GM19099 (cell line): ENCODE data around the gene EP400.

Source experiments
- POLR2A ChIP-seq: IDR thresholded peaks from 3 replicates; pipeline ENCODE4 v1.6.1; 2011; ENCODE audit warnings: low read depth; ENCODE audit not compliant: insufficient read length; ENCODE audit errors: extremely low read depth

EP400 gene

DNA sequence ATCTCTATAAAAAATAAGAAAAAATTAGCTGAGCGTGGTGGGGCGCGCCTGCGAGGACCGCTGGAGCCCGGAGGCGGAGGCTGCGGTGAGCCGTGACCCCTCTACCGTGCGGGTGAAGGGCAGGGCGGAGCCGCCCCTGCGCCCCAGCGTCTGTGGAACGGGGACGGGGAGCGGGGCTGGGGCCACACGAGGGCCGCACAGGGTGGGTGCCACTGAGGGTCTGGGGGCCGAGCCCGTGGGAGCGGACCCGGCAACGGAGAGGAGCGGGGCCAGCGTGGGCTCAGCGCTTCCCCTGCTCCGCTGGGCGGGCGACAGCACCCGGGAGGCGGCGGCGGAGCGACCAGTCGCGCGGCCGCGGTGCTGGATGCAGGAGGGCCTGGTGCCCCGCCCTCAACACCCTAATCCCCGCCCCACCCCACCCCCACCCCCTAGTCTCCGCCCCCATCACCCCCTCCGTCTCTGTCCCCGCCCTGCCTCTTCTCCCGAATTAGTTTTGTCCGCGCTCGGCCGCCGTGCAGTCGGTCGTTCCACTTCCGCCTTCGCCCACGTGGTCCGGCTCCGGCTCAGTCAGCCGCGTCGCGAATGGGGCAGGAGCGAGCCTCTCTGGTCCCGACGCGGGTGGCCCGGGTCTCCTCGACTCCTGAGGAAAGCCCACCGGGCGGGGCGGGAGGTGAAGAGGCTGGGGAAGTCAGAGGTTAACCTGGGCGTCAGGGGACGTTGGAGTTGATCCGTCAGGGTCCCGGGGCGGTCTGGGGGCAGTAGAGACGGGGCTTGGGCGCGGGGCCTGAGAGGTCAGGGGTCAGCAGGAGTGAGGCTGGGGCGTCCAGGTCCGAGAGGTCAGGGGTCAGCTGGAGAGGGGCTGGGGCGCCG lies 20.8 kb upstream of the EP400 start, which contains the start of gene PUS1:
Gene PUS1 (plus strand): TSS at position 566 of the 870 bp plus-strand sequence. CDS start 447 bp downstream, outside the sequence.
- peak; percentile 88 for TF ChIP-seq POLR2A

DNA sequence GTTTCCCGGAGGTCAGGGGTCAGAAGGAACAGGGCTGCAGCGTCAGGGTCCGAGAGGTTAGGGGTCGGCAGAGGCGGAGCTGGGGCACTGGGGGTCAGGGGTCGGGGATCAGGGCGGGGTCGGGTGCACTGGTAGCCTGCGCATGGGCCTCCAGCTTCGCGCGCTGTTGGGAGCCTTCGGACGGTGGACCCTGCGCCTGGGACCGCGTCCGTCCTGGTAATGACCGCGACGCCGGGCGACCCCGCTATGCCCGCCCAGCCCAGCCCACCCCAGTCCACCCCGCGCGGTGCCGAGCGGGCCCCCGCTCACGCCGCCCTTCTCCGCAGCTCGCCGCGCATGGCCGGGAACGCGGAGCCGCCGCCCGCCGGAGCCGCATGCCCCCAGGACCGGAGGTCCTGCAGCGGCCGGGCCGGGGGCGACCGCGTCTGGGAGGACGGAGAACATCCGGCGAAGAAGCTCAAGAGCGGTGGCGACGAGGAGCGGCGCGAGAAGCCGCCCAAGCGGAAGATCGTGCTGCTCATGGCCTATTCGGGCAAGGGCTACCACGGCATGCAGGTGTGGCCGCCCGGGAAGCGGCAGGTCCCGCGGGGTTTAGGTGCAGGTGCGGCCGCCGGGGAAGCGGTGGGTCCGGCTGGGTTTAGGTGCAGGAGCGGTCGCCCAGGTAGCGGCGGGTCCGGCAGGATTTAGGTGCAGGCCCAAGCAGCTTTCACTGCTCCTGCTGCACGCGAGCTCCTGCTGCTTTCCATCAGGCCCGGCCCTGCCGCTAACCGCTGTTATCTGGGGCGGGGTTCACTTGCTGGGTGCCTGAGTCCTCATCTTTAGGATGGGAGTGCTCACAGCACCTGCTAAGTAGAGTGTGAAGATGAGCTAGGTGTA lies 19.9 kb upstream of the EP400 start:
- no peak for TF ChIP-seq POLR2A

- TF ChIP-seq POLR2A = no peak
Observed at GRCh38 chr12:131930510-131930909, 19.2 kb upstream of the EP400 start.

GRCh38 chr12:131933387-131933786 lies 16.4 kb upstream of the EP400 start:
- TF ChIP-seq POLR2A = no peak

DNA sequence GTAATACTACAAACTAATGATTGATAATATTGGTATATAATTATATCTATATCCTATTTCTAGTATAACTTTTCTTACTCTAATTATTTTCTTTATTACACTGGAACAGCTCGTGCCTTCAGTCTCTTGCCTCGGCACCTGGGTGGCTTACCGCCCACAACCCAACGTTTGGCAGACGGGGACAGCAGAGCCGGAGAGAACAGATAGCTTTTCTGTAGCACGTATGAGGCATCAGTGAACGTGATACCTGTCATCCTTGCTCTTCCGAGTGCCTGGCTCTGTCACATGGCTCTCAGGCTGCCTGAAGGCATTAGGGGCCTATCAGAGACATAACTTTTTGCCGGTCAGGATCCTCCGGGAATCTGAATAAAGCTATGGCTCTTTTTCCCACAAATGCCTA lies 15.2 kb upstream of the EP400 start:
- TF ChIP-seq POLR2A = no peak

DNA sequence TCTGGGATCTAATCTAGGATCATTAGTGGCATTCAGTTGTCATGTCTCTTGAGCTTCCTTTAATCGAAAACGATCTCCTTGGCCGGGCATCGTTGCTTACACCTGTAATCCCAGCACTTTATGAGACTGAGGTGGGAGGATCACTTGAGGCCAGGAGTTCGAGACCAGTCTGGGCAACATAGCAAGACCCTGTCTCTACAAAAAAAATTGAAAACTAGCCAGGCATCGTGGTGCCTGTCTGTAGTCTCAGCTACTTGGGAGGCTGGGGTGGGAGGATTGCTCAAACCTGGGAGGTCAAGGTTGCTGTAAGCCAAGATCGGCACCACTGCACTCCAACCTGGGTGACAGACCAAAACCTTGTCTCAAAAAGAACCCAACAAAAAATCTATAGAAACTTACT lies 11.7 kb upstream of the EP400 start:
- TF ChIP-seq POLR2A = no peak

- no peak for TF ChIP-seq POLR2A
Observed at GRCh38 chr12:131939007-131939406, 10.7 kb upstream of the EP400 start.

- no peak for TF ChIP-seq POLR2A
Observed at GRCh38 chr12:131940141-131940547, 9.6 kb upstream of the EP400 start.

- TF ChIP-seq POLR2A = no peak
Observed at GRCh38 chr12:131941116-131941986, 8.4 kb upstream of the EP400 start.

- no peak for TF ChIP-seq POLR2A
Observed at GRCh38 chr12:131941987-131942341, 7.8 kb upstream of the EP400 start.

GRCh38 chr12:131942671-131943070 lies 7.1 kb upstream of the EP400 start:
- TF ChIP-seq POLR2A = no peak

GRCh38 chr12:131943389-131943788 lies 6.4 kb upstream of the EP400 start:
- TF ChIP-seq POLR2A = no peak

- TF ChIP-seq POLR2A = no peak
Observed at GRCh38 chr12:131943876-131944275, 5.9 kb upstream of the EP400 start.

- no peak for TF ChIP-seq POLR2A
Observed at GRCh38 chr12:131944601-131945251, 5.0 kb upstream of the EP400 start.
